ENCODE measurements around the gene CAT.

The CAT gene

DNA sequence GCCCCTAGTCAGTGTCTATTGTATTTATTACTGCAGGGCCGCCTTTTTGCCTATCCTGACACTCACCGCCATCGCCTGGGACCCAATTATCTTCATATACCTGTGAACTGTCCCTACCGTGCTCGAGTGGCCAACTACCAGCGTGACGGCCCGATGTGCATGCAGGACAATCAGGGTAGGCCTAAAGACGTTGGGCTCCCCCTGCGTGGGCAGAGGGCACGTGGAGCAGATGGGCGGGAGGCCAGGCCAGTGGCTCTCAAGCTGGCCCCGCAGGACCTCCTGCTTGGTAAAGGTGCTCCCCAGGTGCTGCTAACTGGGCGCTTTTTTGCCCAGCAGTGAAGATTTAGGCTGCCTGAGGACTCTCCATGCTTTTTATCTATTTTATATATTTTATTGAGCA lies 22.5 kb downstream of the CAT start:
- DNase-seq = no peak

DNA sequence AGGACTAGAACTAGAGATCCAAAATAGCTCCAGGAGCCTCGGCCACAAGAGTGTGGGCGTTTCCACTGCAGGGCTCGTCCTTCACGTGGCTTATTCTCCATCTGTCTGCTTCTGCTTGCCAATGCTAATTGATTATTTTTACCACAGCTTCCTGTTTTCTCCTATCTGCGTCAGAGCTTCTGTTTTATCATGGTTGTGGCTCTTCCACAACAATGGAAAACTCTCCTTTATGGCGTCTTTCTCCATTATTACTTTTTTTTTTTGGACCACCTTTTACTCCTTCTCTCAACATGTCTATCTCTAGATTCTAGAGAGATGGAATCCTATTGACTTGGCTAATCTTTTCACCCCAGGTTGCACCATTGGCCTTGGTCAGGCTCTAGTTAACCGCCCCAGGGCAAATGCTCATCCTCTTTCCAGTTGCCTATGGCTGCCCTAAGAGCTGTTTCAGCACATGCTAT lies 25.9 kb downstream of the CAT start:
- no peak for DNase-seq

DNA sequence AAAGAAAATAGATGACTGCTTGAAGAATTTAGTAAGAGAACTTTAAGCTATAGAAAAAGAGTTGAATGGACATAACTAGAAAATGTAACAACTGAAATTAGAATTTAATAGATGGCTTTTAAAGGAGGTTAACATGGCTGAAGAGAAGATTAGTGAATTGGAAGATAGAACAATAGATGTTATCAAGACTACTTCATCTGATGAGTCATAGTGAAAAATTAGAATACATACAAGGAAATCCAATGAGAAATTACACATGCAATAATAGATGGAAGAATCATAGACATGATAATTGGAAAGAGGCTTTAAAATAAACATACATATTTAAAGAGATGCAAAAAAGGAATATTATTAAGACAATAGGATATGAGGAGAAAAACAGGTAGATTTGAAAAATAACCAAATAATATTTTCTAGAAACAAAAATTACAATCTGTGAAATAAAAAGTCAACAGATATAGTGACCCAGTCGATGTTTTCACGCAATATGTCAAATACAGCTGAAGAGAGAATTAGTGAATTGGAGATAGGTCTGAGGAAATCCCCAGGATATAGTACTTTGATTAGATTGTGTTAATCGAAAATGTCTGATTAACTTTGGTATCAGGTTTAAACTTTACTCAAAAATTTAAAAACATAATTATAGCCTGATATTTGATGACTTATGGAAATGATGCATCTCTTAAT lies 28.2 kb downstream of the CAT start:
- no peak for DNase-seq

DNA sequence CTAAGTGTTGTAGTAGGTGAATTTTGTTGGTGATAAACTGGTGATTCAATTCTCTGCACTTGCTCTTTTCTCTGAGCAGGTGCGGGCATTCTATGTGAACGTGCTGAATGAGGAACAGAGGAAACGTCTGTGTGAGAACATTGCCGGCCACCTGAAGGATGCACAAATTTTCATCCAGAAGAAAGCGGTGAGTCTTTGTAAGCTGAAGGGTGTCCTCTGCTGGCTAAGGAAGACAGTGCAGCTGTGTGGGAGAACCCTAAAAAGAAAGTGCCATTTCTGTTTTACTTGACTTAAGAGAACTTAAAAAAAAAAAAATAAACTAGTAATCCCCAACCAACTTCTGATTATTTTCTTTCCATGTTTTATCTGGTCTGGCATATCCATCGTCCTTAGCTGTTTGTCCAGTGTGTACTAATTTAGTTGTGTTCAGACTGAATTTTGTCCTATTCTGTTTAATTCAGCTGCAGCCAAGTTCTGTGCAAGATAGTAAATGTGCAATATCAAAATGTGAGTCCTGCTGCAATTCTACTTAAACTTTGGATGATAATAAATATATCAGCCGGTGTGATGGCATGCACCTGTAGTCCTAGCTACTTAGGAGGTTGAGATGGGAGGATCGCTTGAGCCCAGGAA lies 29.6 kb downstream of the CAT start:
- no peak for DNase-seq

DNA sequence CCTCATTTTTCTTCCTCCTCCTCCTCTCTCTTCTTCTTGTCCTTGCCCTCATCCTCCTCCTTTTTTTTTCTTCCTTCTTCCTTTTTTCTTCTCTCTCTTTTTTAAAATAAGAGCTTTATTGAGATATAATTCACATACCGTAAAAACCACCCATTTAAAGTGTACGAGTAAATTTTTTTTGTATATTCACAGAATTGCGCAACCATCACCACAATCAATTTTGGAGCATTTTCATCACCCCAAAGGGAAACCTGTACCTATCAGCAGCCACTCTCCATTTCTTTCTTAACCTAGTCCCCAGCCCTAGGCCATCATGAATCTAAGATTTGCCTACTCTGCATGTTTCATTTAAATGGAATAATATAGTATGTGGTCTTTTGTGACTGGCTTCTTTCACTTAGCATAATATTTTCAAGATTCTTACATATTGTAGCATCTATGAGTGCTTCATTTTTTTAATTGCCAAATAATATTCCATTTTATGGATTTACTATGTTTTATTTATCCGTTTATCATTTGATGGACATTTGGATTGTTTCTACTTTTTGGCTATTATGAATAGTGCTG lies 35.0 kb downstream of the CAT start:
- DNase-seq = no peak

DNA sequence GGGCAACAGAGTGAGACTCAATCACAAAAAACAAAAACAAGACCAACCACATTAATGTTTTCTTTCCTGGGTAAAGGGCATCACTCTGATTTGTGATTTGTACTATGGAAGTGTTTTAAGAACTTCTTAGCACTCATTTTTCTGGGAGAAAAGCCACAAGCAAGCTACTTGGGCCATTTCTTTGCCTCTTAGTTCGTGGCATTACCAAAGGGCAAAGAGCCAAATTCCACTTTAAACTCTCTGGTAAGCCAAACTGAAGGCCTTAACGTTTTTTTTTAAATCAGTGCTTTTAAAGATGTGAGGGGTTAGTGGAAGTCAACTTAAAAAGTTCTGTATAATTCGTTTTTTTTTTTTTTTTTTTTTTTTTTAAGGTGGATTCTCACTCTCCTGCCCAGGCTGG lies 36.9 kb downstream of the CAT start:
- no peak for DNase-seq

DNA sequence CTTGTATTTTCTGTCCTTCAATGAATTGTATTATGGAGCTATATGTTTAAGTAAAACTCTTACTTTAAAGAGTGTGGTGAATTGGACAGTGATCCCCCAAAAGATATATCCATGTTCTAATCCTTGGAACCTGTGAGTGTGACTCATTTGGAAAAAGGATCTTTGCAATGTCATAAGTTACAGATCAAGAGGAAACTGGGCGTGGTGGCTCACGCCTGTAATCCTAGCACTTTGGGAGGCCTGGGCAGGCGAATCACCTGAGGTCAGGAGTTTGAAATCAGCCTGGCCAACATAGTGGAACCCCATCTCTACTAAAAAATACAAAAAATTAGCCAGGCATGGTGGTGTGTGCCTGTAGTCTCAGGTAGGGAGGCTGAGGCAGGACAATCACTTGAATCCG lies 38.1 kb downstream of the CAT start:
- DNase-seq = no peak

DNA sequence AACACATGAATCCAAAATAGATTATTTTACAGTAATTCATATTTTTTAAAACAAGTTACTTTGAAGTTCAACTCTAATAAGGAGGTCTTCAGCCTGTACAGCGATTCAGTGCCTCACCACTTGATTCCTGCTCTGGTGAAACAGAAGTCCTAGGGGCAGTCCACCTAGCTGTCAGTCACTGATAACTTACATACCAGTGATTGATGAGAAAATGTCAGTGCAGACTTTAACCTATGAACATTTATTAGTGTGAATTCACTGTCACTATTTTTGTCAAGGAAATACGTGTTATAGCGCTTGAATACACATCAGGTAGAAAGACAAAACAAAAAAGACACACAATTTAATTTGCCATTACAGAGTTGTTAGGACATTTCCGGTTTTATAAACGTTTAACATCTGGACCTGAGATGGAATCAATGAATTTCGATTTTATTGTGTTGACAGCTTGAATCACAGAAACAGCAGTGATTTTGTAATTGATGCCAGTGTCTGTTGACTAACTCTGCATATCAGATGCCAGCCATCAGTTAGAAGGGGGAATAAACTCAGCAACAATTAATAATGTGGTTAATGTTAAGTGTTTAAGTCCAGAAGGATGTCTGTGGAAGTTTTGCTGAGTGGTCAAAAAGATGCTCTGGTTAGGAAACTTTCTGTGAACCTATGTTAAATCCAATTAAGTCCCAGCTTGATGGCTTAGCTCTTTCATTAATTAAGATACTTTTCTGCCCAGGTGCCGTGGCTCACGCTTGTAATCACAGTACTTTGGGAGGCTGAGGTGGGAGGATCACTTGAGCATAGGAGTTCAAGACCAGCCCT lies 40.3 kb downstream of the CAT start:
- DNase-seq = no peak

DNA sequence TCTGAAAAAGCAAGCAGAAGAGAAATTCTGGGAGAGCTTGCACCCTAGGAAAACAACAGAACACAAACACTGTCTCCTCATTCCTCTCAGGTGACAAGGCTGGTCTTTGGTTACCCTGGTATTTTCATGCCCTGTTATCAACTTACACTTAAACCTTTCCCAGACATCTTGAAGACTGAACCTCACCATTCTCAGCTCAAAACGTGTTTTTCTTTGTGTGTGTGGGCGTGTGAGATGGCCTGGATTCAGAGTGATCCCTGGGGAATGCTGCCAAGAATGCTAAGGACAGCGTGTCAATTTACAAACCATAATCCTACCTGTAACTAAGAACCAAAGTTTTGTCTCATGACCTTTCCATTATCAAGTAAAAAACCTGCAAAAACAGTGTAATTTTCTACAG lies 41.6 kb downstream of the CAT start:
- DNase-seq = no peak

DNA sequence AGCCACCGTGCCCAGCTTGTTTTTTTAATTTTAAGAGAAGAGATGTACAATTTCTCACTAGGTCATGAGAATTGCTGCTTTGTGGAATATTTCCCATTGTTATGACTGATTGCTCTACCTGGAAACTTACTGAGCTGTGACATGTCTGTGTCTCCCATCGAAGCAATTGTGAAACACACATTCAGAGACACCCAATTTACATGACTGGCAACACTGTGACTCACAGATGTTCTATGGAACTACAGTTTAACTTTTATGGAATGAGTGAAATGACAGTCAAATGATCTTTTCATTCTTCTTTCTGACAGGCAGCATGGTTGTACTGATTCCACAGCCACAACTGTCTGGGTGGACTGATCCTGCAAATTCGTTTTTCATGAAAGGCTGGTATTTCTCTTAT lies 42.6 kb downstream of the CAT start:
- DNase-seq = no peak

DNA sequence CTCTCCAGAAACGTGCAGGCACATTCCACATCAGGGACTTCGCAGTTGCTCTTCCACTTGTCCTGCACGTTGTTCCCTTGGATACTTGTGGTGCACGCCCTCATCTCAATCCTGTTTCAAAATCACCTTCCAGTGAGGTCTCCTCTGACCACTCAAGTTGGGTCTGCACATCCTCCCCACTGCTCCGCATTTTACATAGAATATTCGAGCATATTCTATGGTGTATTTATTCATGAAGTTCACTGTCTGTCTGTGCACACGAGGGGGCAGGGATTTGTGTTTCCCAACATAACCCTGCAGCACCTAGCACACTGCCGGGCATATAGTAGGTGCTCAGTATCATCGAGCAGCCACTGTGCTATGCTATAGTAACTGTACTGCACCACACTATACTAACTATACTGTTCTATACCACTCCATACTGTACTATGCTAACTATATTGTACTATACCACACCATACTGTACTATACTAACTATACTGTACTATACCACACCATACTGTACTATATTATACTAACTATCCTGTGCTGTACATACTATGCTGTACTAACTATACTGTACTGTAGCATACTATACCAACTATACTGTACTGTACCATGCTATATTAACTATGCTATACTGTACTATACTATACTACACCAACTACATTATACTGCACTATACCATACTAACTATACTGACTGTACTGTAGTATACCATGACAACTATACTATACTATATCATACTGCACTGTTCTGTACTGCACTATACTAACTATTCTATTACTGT lies 44.6 kb downstream of the CAT start:
- no peak for DNase-seq

DNA sequence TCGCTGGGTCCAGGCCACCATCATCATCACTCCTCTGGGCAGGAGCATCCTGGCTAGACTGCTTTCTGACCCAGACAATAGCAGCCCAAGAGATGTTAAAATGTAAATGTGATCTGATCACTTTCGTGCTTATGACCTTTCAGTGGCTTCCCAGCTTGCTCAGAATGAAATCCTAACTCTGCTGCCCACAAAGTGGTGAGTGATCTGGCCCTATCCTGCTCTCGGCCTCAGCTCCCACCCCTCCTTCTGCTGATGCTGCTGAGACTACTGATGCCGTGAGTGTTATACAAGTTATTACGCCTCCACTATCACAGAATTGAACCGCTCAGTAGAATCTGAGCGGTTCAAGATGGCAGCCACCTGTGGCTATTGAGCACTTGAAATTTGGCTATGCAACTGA lies 48.7 kb downstream of the CAT start:
- no peak for DNase-seq

DNA sequence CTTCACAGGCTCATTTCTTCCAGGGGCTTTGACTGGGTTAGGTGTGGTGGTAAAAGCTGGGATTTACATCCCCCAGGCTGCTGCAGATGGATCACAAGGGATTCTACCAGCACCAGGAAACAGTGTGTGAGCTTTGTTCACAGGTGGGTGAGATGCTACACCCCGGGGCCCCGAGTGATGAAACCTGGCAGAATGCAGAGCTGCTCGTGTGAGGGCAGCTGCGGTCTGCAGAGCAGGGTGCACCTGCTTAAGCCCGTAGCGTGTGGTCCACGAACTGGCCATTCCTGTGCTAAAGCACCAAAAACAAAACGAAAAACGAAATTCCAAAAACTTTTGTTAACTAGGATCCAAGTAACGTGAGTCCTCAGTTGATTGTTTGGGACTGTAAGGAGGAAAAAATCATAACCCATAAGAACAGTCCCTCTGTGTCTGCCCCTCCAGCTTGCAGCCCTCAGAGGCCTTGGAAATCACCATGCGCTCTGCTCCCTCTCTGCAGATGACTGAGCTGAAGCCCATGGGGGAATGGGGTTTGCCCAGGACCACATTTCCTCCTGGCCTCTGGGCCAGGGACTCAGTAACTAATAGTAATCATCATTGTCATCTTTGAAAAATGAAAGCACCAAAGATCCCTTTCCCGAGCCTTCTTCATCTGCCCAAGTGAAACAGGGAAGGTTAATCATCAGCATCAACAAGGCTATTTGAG lies 50.3 kb downstream of the CAT start:
- no peak for DNase-seq

DNA sequence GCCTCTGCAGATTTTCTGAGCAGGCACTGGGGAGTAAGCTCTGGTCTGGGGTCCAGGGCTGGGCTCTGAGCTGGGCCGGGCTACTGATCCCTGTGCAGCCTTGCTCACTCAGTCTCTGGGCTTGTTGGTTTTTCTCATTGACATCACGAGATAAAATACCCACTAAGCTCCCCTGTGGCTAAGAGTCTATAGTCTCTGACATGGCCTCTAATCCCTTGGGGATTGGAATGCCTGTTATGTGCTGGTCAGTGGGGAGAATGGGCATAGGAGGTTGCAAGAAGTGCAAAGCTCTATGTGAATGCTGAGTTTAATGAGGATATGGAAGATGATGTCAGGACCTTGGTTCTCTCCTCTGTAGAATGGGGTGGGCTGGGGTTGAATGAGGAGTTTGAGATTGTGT lies 51.6 kb downstream of the CAT start:
- no peak for DNase-seq

DNA sequence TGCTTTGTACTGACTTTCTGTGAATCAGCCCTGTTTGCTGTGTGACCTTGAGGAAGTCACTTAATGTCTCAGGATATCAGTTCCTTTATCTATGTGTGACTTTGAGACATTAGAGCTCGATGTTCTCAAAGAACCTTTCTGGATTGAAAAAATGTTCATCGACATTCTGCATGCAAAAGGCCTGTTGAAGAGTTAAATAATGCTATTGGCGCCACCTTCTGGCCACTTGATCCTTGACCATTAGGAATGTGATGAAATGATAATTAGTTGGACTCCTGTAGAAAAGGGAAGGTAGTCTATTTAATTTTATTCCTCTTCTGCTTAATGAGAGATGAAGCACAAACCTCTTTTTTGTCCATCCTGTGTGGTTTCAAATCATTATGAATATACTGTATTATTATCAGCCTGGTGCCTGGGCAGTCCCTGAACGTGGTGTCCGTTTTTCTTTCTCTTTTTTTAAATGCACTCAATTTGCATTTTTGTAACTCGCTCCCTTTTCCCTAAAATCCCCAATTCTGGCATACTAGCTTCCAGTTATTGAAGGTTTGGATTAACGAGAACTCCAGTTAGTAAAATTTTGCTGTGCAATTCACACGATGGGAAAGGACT lies 54.2 kb downstream of the CAT start:
- DNase-seq = no peak

DNA sequence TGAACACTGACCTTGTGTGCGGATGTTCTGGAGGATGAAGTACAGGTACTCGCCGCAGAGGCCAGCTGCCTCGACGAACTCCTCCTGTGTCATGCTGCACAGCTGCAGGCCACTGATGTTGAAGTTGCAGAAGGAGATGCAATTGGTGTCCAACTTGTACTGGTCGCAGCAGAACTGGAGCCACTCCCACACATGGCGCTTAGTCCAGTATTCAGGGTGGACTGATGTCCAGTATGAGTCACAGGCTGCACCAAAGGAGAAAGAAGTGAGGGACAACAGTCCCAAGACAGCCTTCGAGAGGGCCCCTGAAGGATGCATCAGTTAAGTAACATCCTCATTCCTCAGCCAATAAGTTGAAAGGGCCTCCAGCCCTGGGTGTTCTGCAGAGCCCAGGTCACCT lies 54.7 kb downstream of the CAT start:
- no peak for DNase-seq

DNA sequence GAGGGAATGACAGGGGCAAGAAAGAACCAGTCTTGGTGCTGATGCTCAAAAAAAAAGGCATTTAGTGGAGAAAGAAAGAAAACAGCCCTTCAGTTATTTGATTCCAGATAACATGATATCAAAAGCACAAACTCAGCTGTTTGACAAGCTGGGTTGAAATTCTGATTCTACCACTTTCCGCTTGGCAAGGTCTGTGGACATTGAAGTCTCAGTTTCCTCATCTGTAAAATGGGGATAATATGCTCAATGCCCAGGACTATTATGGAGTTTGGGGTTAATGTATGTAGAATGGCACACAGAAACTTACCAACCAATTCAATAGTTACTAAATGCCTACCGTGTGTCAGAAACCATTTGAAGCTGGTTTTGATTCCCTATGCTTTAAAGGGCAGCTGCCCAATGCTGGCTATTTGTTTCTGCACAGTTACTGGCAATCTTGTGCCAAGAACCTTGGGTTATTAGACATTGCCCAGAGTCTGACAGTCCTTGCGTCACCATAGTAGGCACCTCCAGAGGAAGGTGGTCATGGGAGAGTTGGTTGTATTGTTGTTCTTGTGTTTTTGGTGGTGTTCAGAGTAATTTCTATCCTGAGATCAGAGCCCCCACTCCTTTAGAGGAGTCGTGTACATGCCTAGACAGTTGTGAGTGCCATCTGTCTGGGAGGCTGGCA lies 55.3 kb downstream of the CAT start:
- DNase-seq = no peak

DNA sequence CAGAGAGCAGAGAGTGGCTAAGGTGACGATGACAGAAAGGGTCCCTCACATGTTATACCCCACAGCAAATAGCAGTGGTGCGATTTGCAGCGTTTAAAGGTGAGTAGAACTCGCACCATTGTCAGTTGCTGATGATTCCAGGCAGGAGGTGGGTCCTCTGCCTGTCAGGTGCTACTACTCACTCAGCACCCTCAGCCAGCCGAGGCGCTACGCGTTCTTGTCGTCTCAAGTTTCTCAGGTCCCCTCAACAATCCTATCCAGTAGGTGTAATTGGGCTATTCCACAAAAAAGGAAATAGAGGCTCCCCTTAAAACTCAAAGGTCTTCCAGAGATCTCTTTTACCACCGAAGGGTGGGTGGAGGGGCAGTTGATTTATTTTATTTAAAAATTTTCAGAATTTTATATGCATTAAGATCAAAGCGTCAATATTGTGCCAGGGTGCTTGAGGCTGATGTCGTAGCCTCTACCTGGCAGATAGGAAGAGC lies 56.5 kb downstream of the CAT start:
- no peak for DNase-seq

DNA sequence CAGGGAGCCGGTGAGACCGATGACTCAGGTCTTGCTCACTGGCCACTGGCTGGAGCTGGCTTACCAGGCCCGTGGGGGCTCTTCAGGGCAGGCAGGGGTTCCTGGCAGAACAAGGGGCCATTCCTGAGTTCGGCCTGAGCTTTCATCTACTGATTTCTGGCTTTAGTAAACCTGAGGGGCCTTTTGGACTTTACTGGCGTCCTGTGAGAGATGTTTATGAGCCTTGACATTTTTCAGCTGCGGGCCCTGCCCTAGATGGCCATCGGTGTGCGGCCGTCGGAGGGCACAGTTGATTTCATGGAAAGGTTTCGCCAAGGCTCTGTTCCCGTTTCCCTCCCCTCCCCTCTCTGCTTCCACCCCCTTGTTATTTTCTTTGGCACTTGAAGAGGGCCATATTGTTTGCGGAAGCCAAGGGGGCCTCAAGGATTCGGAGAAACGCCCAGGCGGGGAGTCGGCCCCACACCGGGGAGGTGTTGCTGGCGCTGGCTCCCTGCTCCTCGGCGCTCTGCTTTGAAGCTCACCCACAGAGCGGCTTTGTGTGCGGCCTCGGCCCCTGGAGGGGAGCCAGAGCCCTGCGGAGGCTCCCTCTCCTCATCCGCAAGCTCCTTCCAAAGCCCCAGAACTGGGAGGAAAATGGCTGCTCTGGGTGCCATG lies 57.1 kb downstream of the CAT start:
- DNase-seq = no peak

DNA sequence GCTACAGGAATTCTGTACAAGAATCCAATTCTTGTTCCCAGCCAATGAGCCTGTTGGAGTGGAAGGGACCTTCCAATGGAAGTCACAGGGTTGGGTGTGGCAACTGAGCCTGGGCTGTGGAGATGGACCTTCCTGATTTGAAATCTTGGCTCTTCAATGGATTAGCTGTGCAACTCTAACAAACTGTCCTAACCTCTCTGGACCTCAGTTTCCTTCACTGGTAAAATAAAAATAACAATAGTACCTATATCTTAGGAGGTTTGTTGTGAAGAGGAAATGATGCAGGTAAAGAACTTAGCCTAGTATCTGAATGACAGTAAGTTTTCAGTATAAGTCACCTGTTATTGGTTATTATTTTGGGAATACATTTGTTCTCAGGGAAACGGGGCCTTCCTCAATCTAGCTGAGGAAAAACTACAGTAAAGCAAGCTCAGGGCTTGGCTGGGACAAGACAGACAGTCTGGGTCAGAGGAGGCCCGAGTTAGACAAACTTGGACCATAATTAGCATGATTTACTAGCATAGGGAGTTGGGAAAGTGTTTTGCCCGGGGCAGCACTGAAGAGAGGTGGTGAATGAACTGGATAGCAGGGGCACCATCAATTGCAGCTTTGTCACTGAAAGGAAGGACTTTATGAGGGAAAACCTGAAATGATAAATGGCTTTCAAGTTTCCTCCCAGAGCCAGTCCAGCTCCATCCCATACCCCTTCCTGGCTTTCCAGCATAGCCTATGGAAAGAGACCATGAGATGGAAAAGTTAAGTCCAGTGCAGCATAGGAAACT lies 61.2 kb downstream of the CAT start:
- DNase-seq = no peak
